Karpas-422 (cell line): ENCODE measurements around the gene TNK2. TPM values are rescaled to one million over a fixed set of nuclear protein-coding genes. Genes with fewer than 3 reads are reported as not detected.
"Not testable (repeated sequence)": the region's sequence is repeated elsewhere in the genome, so short reads cannot be mapped to it uniquely, and the experiment has no call there.

Experiments used
- DNase-seq: peaks from one replicate; pipeline ENCODE4 v3.0.0-alpha.2; 2015
- H2AFZ ChIP-seq: fragments of 200-600 bp; sonication (generic); 2 replicates; pipeline ENCODE4 v1.6.1; 2014; ENCODE audit warnings: antibody characterized with exemption, low read length, mixed read lengths
- H3K27ac ChIP-seq: fragments of 200-600 bp; sonication (generic); 2 replicates; pipeline ENCODE4 v1.5.1; 2014; ENCODE audit warnings: mild to moderate bottlenecking, low read length, moderate library complexity
- H3K27me3 ChIP-seq: fragments of 200-600 bp; sonication (generic); 2 replicates; pipeline ENCODE4 v1.6.1; 2014; ENCODE audit warnings: low read length, mixed read lengths
- H3K36me3 ChIP-seq: fragments of 200-600 bp; sonication (generic); 2 replicates; pipeline ENCODE4 v1.6.1; 2014; ENCODE audit warnings: low read length, mixed read lengths; ENCODE audit not compliant: insufficient read depth
- H3K4me1 ChIP-seq: fragments of 200-600 bp; sonication (generic); 2 replicates; pipeline ENCODE4 v1.6.1; 2014; ENCODE audit warnings: mild to moderate bottlenecking, low read length, mixed read lengths
- H3K4me2 ChIP-seq: fragments of 200-600 bp; sonication (generic); 2 replicates; pipeline ENCODE4 v1.6.1; 2014; ENCODE audit warnings: low read length, low read depth, mild to moderate bottlenecking; ENCODE audit not compliant: poor library complexity, severe bottlenecking
- H3K4me3 ChIP-seq: fragments of 200-600 bp; sonication (generic); 2 replicates; pipeline ENCODE4 v1.5.1; 2014; ENCODE audit warnings: mild to moderate bottlenecking, antibody characterized with exemption, low read length, mixed read lengths
- H3K79me2 ChIP-seq: fragments of 200-600 bp; sonication (generic); 2 replicates; pipeline ENCODE4 v1.6.1; 2014; ENCODE audit warnings: mild to moderate bottlenecking, low read length, mixed read lengths
- H3K9ac ChIP-seq: fragments of 200-600 bp; sonication (generic); 2 replicates; pipeline ENCODE4 v1.6.0; 2014; ENCODE audit warnings: low read length
- H3K9me2 ChIP-seq: fragments of 200-600 bp; sonication (generic), shearing (Covaris generic); replicated peaks from 2 replicates; pipeline ENCODE4 v1.6.0; 2014; ENCODE audit warnings: mild to moderate bottlenecking, low read length, moderate library complexity; ENCODE audit not compliant: insufficient read depth
- H3K9me3 ChIP-seq: fragments of 300-700, 200-600 bp; sonication (generic); 2 replicates; pipeline ENCODE4 v1.6.1; 2014; ENCODE audit warnings: low read length, mixed read lengths
- H4K20me1 ChIP-seq: fragments of 200-600 bp; sonication (generic); 2 replicates; pipeline ENCODE4 v1.6.1; 2014; ENCODE audit warnings: mild to moderate bottlenecking, antibody characterized with exemption, low read length, low read depth; ENCODE audit not compliant: insufficient read depth
- total RNA-seq: library from RNA; depleted of rRNA; stranded (reverse); fragments of >200 nt; shearing (Covaris generic); gene quantifications from 2 replicates; pipeline ENCODE4 v1.2.3, GENCODE V29; 2014; ENCODE audit warnings: low replicate concordance

The TNK2 gene
- total RNA-seq, 1 experiment from 2014 or later, result 25.5 TPM

GRCh38 chr3:195875482-195876236 is 32.7 kb downstream of the TNK2 start:
- Histone ChIP-seq H3K27me3 (no peaks in the 10 kb centered on the region), H3K4me1 (no peaks in the 10 kb centered on the region), H3K4me2 (no peak overlapping the region), H3K27ac (no peak overlapping the region), H3K36me3 (no peaks in the 10 kb centered on the region), H3K79me2 (no peaks in the 10 kb centered on the region), H3K9ac (no peak overlapping the region), H3K9me3 (no peaks in the 10 kb centered on the region), H3K4me3 (no peak overlapping the region), H4K20me1 (no peaks in the 10 kb centered on the region; the same call in 1 of the 2 replicates), H3K9me2 (no peaks in the 10 kb centered on the region), H2AFZ (no peak overlapping the region)
- no peak for DNase-seq

DNA sequence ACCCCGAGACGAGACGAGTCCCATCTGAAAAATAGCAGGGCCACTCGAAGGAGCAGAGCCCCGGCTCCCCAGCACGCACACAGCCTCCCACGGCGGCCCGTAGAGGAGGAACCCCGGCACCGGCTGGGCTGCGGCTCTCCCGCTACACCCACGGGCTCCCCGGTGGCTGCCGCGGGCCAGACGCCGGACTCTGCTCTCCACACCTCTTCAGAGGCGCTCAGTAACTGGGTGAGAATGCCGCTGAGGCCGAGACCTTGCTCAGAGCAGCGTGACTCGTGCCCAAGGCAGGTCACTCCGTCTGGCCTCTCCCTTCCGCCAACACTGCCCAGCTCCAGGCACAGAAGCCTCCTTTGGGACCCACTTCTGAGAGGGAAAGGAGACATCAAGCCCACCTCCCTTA is 34.4 kb downstream of the TNK2 start:
- H3K9me2 ChIP-seq, result no peaks in the 10 kb centered on the region
- no peak overlapping the region for H2AFZ ChIP-seq
- H3K9me3 ChIP-seq, result no peaks in the 10 kb centered on the region
- no peak overlapping the region for H3K4me3 ChIP-seq
- H3K9ac ChIP-seq, result no peak overlapping the region
- no peaks in the 10 kb centered on the region for H3K4me1 ChIP-seq
- H3K4me2 ChIP-seq, result no peak overlapping the region
- H4K20me1 ChIP-seq, result no peaks in the 10 kb centered on the region; the same call in 1 of the 2 replicates
- DNase-seq, result no peak
- no peaks in the 10 kb centered on the region for H3K79me2 ChIP-seq
- H3K36me3 ChIP-seq, result no peaks in the 10 kb centered on the region
- H3K27ac ChIP-seq, result no peak overlapping the region
- no peaks in the 10 kb centered on the region for H3K27me3 ChIP-seq

- H3K27ac ChIP-seq, result no peak overlapping the region
- no peaks in the 10 kb centered on the region for H3K79me2 ChIP-seq
- no peaks in the 10 kb centered on the region for H3K36me3 ChIP-seq
- no peaks in the 10 kb centered on the region for H3K4me1 ChIP-seq
- H3K9me2 ChIP-seq, result no peaks in the 10 kb centered on the region
- no peak overlapping the region for H2AFZ ChIP-seq
- no peak overlapping the region for H3K9ac ChIP-seq
- H3K27me3 ChIP-seq, result no peaks in the 10 kb centered on the region
- no peaks in the 10 kb centered on the region for H3K9me3 ChIP-seq
- H3K4me3 ChIP-seq, result no peak overlapping the region
- no peak for DNase-seq
- H3K4me2 ChIP-seq, result no peak overlapping the region
- no peaks in the 10 kb centered on the region; the same call in 1 of the 2 replicates for H4K20me1 ChIP-seq
These were observed 35.0 kb downstream of the TNK2 start for GRCh38 chr3:195873281-195873887.

GRCh38 chr3:195872800-195873199 is 35.6 kb downstream of the TNK2 start:
- Histone ChIP-seq H3K9ac (no peak overlapping the region), H3K4me3 (no peak overlapping the region), H4K20me1 (no peaks in the 10 kb centered on the region; the same call in 1 of the 2 replicates), H3K4me2 (no peak overlapping the region), H3K36me3 (no peaks in the 10 kb centered on the region), H3K4me1 (no peaks in the 10 kb centered on the region), H3K79me2 (no peaks in the 10 kb centered on the region), H3K27me3 (no peaks in the 10 kb centered on the region), H3K27ac (no peak overlapping the region), H3K9me2 (no peaks in the 10 kb centered on the region), H2AFZ (no peak overlapping the region), H3K9me3 (no peaks in the 10 kb centered on the region)
- DNase-seq, result no peak

DNA sequence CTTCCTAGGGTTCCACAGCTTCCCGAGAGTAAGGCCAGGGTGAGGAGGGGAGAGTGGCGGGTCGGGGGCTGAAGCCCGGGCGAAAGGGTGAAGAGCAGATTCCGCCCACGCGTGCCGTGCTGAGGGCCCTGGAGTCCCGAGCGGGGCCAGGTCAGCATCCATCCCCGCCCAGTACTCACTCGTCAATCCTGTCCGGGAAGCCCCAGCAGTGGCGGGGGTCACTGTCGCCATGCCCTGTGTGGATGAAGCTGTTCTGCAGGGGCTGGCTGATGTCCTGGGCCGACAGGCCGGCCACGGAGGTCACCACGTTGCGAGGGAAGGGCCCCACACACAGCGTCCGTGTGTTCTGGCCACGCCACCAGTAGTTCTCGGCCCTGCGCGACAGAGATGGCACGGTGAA is 36.3 kb downstream of the TNK2 start:
- no peaks in the 10 kb centered on the region for H4K20me1 ChIP-seq
- no peaks in the 10 kb centered on the region for H3K79me2 ChIP-seq
- no peak for DNase-seq
- H3K4me1 ChIP-seq, result no peaks in the 10 kb centered on the region
- no peaks in the 10 kb centered on the region for H3K36me3 ChIP-seq
- H3K4me3 ChIP-seq, result no peak overlapping the region
- no peaks in the 10 kb centered on the region for H3K27me3 ChIP-seq
- no peak overlapping the region for H3K27ac ChIP-seq
- H2AFZ ChIP-seq, result no peak overlapping the region
- no peaks in the 10 kb centered on the region for H3K9me3 ChIP-seq
- no peak overlapping the region for H3K4me2 ChIP-seq
- H3K9ac ChIP-seq, result no peak overlapping the region
- no peaks in the 10 kb centered on the region for H3K9me2 ChIP-seq

DNA sequence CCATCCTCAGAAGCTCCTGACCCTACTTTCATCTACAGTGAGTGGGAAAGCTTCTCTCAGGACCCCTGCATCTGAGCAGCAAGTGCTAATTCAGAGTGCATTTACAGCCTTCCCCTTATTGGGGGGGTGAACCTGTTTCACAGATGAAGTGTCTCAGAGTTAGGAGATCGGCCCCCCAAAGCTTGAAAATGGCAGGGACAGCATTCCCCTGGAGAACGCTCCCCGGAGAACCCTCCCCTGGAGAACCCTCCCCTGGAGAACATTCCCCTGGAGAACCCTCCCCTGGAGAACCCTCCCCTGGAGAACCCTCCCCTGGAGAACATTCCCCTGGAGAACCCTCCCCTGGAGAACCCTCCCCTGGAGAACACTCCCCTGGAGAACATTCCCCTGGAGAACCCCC is 36.7 kb downstream of the TNK2 start:
- H3K36me3 ChIP-seq, DNase-seq: not testable (repeated sequence)

GRCh38 chr3:195870937-195871336 is 37.4 kb downstream of the TNK2 start:
- no peak overlapping the region for H3K4me3 ChIP-seq
- H3K27me3 ChIP-seq, result no peaks in the 10 kb centered on the region
- H3K9me3 ChIP-seq, result no peaks in the 10 kb centered on the region
- no peak overlapping the region for H3K4me2 ChIP-seq
- H2AFZ ChIP-seq, result no peak overlapping the region
- no peaks in the 10 kb centered on the region for H3K36me3 ChIP-seq
- H4K20me1 ChIP-seq, result no peaks in the 10 kb centered on the region
- H3K9me2 ChIP-seq, result no peaks in the 10 kb centered on the region
- no peak for DNase-seq
- no peaks in the 10 kb centered on the region for H3K4me1 ChIP-seq
- H3K9ac ChIP-seq, result no peak overlapping the region
- H3K27ac ChIP-seq, result no peak overlapping the region
- H3K79me2 ChIP-seq, result no peaks in the 10 kb centered on the region

More for the DNA sequence above, 36.7 kb downstream of the TNK2 start:
- not testable (repeated sequence) for H3K4me3 ChIP-seq, H2AFZ ChIP-seq, H3K9ac ChIP-seq, H3K27ac ChIP-seq, H3K4me2 ChIP-seq, H4K20me1 ChIP-seq, H3K79me2 ChIP-seq, H3K4me1 ChIP-seq, H3K9me3 ChIP-seq, H3K9me2 ChIP-seq, H3K27me3 ChIP-seq

DNA sequence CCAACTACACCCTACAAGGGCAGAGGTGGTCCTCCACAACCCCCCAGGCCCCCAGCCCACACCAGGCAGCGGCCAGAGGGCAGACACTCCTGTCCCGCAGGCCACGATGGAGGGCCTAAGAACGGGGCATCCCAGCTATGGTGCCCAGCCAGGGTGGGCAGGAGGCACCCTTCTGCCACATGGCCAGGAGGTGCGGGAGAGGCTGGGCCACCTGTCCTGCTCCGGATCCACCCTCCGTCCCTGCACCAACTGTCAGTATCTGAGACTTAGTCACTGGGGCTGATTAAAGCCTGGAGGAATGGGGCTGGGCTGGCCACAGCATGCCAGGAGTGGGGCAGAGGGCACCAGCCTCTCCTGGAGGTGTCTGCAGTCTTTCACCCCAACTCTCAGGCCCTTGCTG is 37.9 kb downstream of the TNK2 start:
- Histone ChIP-seq H3K79me2 (no peaks in the 10 kb centered on the region), H3K4me1 (no peaks in the 10 kb centered on the region), H3K27ac (no peak overlapping the region), H3K9ac (no peak overlapping the region), H3K4me3 (no peak overlapping the region), H2AFZ (no peak overlapping the region), H3K9me3 (no peaks in the 10 kb centered on the region), H3K9me2 (no peaks in the 10 kb centered on the region), H3K27me3 (no peaks in the 10 kb centered on the region), H3K4me2 (no peak overlapping the region), H3K36me3 (no peaks in the 10 kb centered on the region), H4K20me1 (no peaks in the 10 kb centered on the region)
- no peak for DNase-seq
